ENCODE measurements around the gene GDPD4. TPM values are rescaled to one million over a fixed set of nuclear protein-coding genes. Genes with fewer than 3 reads are reported as not detected.

GDPD4 gene
- total RNA-seq, 3 donors from 2014 or later: 0.43 TPM; not detected in 2

DNA sequence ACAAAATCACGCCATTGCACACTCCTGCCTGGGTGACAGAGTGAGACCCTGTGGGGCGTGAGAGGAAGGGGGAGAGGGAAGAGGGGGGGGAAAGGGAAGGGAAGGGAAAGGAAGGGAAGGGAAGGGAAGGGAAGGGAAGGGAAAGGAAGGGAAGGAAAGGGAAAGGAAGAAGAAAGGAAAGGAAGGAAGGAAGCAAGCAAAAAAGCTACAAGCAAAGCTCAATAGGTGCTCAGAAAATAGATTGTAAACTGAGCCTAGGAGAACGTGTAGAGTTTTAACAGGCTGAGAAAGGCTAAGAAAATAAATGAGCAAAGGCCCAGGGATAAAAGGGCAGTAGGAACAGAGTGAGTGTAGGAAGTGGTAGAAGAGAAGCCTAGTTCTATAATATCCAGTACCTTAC lies 30.8 kb upstream of the GDPD4 start:
- DNase-seq (no peak), ATAC-seq (no peak)
- H3K4me1 ChIP-seq (ENCODE audit: low read depth): no peaks in the 10 kb centered on the region
- no peak for TF ChIP-seq CTCF (IDR thresholded peaks at IDR 0.05)
- intact Hi-C loops (cut with DNase I, micrococcal nuclease): no loop called here
- H3K4me3 ChIP-seq: no peak overlapping the region
- H3K36me3 ChIP-seq (ENCODE audit: low read depth): no peaks in the 10 kb centered on the region
- H3K9me3 ChIP-seq: no peaks in the 10 kb centered on the region

GRCh38 chr11:77325159-77325558 lies 23.7 kb upstream of the GDPD4 start:
- H3K4me3 ChIP-seq: no peak overlapping the region
- no peaks in the 10 kb centered on the region for H3K4me1 ChIP-seq (ENCODE audit: low read depth)
- DNase-seq (no peak), ATAC-seq (no peak)
- H3K36me3 ChIP-seq (ENCODE audit: low read depth): no peaks in the 10 kb centered on the region
- intact Hi-C loops (cut with DNase I, micrococcal nuclease): no loop called here
- H3K9me3 ChIP-seq: no peaks in the 10 kb centered on the region
- TF ChIP-seq CTCF (IDR thresholded peaks at IDR 0.05): no peak

- Histone ChIP-seq H3K4me3 (no peak overlapping the region), H3K9me3 (no peaks in the 10 kb centered on the region), H3K36me3 (ENCODE audit: low read depth) (no peaks in the 10 kb centered on the region), H3K4me1 (ENCODE audit: low read depth) (no peaks in the 10 kb centered on the region)
- DNase-seq (no peak), ATAC-seq (no peak)
- intact Hi-C loops (cut with DNase I, micrococcal nuclease): no loop called here
- TF ChIP-seq CTCF (IDR thresholded peaks at IDR 0.05): no peak
Observed at GRCh38 chr11:77324508-77324907, 23.0 kb upstream of the GDPD4 start.

DNA sequence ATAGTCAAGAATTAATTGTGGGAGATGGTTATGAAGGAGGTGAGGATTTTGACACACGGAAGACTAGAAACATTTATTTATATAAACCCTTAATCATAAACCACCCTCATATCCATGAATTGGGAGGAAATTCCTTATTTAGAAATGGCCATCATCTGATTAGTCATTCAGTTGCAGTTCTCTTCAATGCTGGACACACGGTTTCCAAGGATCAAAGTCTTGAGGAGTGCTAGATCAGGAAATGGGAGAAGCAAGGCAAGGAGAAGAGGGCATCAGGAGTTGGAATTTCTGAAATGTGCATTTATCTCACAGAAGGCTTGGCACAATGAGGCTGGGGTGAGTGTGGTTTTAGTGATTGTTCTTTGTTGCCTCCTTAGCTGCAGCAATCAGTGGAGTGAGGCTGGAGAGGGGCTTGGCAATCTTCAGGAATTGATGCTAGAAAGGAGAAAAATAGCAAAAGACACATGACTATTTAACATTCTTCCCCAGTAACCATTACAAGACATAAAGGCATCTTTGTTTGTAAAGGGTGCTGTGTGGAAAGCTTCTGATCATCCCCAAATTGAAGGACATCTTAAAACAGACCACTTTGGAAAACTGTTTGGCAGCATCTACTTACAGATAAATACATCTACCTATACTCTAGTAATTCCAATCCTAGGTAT lies 21.6 kb upstream of the GDPD4 start:
- Histone ChIP-seq H3K4me1 (ENCODE audit: low read depth) (no peaks in the 10 kb centered on the region), H3K36me3 (ENCODE audit: low read depth) (no peaks in the 10 kb centered on the region), H3K9me3 (no peaks in the 10 kb centered on the region), H3K4me3 (no peak overlapping the region)
- ATAC-seq (no peak), DNase-seq (no peak)
- intact Hi-C loops (cut with DNase I, micrococcal nuclease): no loop called here
- no peak for TF ChIP-seq CTCF (IDR thresholded peaks at IDR 0.05)

GRCh38 chr11:77322506-77322905 lies 21.0 kb upstream of the GDPD4 start:
- DNase-seq (no peak), ATAC-seq (peak; percentile 40)
- Histone ChIP-seq H3K36me3 (ENCODE audit: low read depth) (no peaks in the 10 kb centered on the region), H3K4me3 (no peak overlapping the region), H3K4me1 (ENCODE audit: low read depth) (no peaks in the 10 kb centered on the region), H3K9me3 (no peaks in the 10 kb centered on the region)
- TF ChIP-seq CTCF (IDR thresholded peaks at IDR 0.05): no peak
- intact Hi-C loops (cut with DNase I, micrococcal nuclease): no loop called here

DNA sequence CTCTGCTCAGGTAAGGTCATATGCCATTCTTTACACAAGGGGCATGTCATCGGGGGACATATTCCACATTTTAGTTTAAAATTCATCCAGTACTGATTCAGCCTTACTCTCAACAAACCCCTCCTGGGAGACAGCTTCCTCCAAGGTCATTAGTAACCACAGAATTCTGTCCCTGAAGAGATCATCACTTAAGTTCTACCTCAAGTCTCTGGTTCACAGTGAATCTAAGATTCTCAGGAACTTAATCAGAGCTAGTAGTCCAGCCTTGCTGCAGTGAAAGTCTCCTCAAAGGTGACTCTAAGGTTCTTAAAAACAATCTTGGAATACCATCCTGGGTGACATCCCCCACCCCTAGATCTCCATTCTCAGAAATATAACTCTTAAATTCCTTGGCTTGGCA lies 18.9 kb upstream of the GDPD4 start:
- Histone ChIP-seq H3K4me1 (ENCODE audit: low read depth) (no peaks in the 10 kb centered on the region), H3K9me3 (no peaks in the 10 kb centered on the region), H3K4me3 (no peak overlapping the region), H3K36me3 (ENCODE audit: low read depth) (no peaks in the 10 kb centered on the region)
- DNase-seq (no peak), ATAC-seq (no peak)
- TF ChIP-seq CTCF (IDR thresholded peaks at IDR 0.05): no peak
- intact Hi-C loops (cut with DNase I, micrococcal nuclease): no loop called here

All from mucosa of descending colon (tissue), 3 donors.